H9 (cell line): ENCODE measurements around the gene GRIP2. TPM values are rescaled to one million over a fixed set of nuclear protein-coding genes. Genes with fewer than 3 reads are reported as not detected.
"Not testable (repeated sequence)": the region's sequence is repeated elsewhere in the genome, so short reads cannot be mapped to it uniquely, and the experiment has no call there.

Experiments used
- DNase-seq: peaks from one replicate; pipeline ENCODE4 v3.0.0-alpha.2; 2017
- H2AFZ ChIP-seq: one replicate; pipeline ENCODE4 v1.6.1; 2013; ENCODE audit warnings: mild to moderate bottlenecking, low read length, control low read depth, moderate library complexity
- H2AK5ac ChIP-seq: 2 replicates; pipeline ENCODE4 v1.6.1; 2013; ENCODE audit warnings: low read length, control low read depth, mixed read lengths; ENCODE audit not compliant: insufficient read length
- H2BK120ac ChIP-seq: one replicate; pipeline ENCODE4 v1.6.1; 2013; ENCODE audit warnings: low read depth, mild to moderate bottlenecking, low read length, control low read depth, inconsistent platforms; ENCODE audit not compliant: poor library complexity, severe bottlenecking
- H2BK12ac ChIP-seq: 2 replicates; pipeline ENCODE4 v1.6.1; 2013; ENCODE audit warnings: low read length, control low read depth, mixed read lengths, low read depth; ENCODE audit not compliant: insufficient read length
- H2BK15ac ChIP-seq: 2 replicates; pipeline ENCODE4 v1.6.1; 2013; ENCODE audit warnings: low read depth, low read length, control low read depth
- H2BK20ac ChIP-seq: one replicate; pipeline ENCODE4 v1.6.1; 2013; ENCODE audit warnings: low read depth, mild to moderate bottlenecking, low read length, control low read depth, inconsistent platforms; ENCODE audit not compliant: poor library complexity, severe bottlenecking
- H2BK5ac ChIP-seq: 2 replicates; pipeline ENCODE4 v1.6.1; 2013; ENCODE audit warnings: low read length, control low read depth, mixed read lengths; ENCODE audit not compliant: insufficient read length
- H3K14ac ChIP-seq: 2 replicates; pipeline ENCODE4 v1.6.1; 2013; ENCODE audit warnings: low read length, control low read depth; ENCODE audit not compliant: insufficient read depth
- H3K18ac ChIP-seq: 2 replicates; pipeline ENCODE4 v1.6.1; 2013; ENCODE audit warnings: low read depth, mild to moderate bottlenecking, mixed read lengths, low read length, control low read depth; ENCODE audit not compliant: insufficient read length
- H3K23ac ChIP-seq: 2 replicates; pipeline ENCODE4 v1.6.1; 2013; ENCODE audit warnings: low read length, control low read depth, mixed read lengths, low read depth; ENCODE audit not compliant: insufficient read length
- H3K23me2 ChIP-seq: 2 replicates; pipeline ENCODE4 v1.6.1; 2013; ENCODE audit warnings: low read depth, mild to moderate bottlenecking, mixed read lengths, low read length, control low read depth; ENCODE audit not compliant: insufficient read length, poor library complexity, severe bottlenecking
- H3K27ac ChIP-seq: 2 replicates; pipeline ENCODE4 v1.5.1; 2013; ENCODE audit warnings: low read length, control low read depth, mixed read lengths, low read depth; ENCODE audit not compliant: insufficient read length
- H3K27me3 ChIP-seq: 2 replicates; pipeline ENCODE4 v1.6.1; 2013; ENCODE audit warnings: low read length, control low read depth, inconsistent platforms; ENCODE audit not compliant: insufficient read depth
- H3K4ac ChIP-seq: 2 replicates; pipeline ENCODE4 v1.6.1; 2013; ENCODE audit warnings: low read depth, mild to moderate bottlenecking, control low read depth, inconsistent platforms, low read length, moderate library complexity
- H3K4me1 ChIP-seq: 2 replicates; pipeline ENCODE4 v1.6.1; 2013; ENCODE audit warnings: low read length, control low read depth, inconsistent platforms; ENCODE audit not compliant: insufficient read depth
- H3K4me2 ChIP-seq: 2 replicates; pipeline ENCODE4 v1.6.1; 2013; ENCODE audit warnings: low read length, control low read depth, mixed read lengths; ENCODE audit not compliant: insufficient read length, insufficient read depth
- H3K56ac ChIP-seq: 2 replicates; pipeline ENCODE4 v1.6.1; 2013; ENCODE audit warnings: low read depth, mild to moderate bottlenecking, mixed read lengths, low read length, control low read depth; ENCODE audit not compliant: insufficient read length
- H3K79me1 ChIP-seq: 2 replicates; pipeline ENCODE4 v1.6.1; 2013; ENCODE audit warnings: low read depth, mild to moderate bottlenecking, moderate library complexity, low read length, control low read depth, inconsistent platforms; ENCODE audit not compliant: insufficient read depth, poor library complexity, severe bottlenecking
- H3K79me2 ChIP-seq: 2 replicates; pipeline ENCODE4 v1.6.1; 2013; ENCODE audit warnings: low read length, control low read depth, inconsistent platforms; ENCODE audit not compliant: insufficient read depth
- H3K9ac ChIP-seq: 2 replicates; pipeline ENCODE4 v1.6.1; 2013; ENCODE audit warnings: low read length, control low read depth, mixed read lengths; ENCODE audit not compliant: insufficient read length; ENCODE audit errors: extremely low read depth
- H3K9me3 ChIP-seq: one replicate; pipeline ENCODE4 v1.6.1; 2013; ENCODE audit warnings: low read depth, low read length, inconsistent platforms; ENCODE audit not compliant: control insufficient read depth
- H3T11ph ChIP-seq: one replicate; pipeline ENCODE4 v1.6.1; 2013; ENCODE audit warnings: mild to moderate bottlenecking, low read length, control low read depth, inconsistent platforms
- H4K20me1 ChIP-seq: one replicate; pipeline ENCODE4 v1.6.1; 2013; ENCODE audit not compliant: control insufficient read depth, insufficient read length, insufficient read depth
- H4K5ac ChIP-seq: 2 replicates; pipeline ENCODE4 v1.6.1; 2013; ENCODE audit warnings: low read depth, mild to moderate bottlenecking, mixed read lengths, low read length, control low read depth; ENCODE audit not compliant: insufficient read length
- H4K8ac ChIP-seq: replicated peaks from 2 replicates; pipeline ENCODE4 v1.6.1; 2013; ENCODE audit warnings: low read length, control low read depth, mixed read lengths, low read depth; ENCODE audit not compliant: insufficient read length
- H4K91ac ChIP-seq: 2 replicates; pipeline ENCODE4 v1.6.1; 2013; ENCODE audit warnings: low read depth, mild to moderate bottlenecking, moderate library complexity, mixed read lengths, low read length, control low read depth; ENCODE audit not compliant: insufficient read length
- H3K27ac Mint-ChIP-seq, 3 experiments: 2 replicates in 2 of 3; 3 replicates in 1 of 3; pipeline ENCODE4 v1.8.0; 2020 to 2021; ENCODE audit warnings: mixed read lengths in 3 of 3, mild to moderate bottlenecking in 1 of 3, moderate library complexity in 1 of 3
- H3K27me3 Mint-ChIP-seq: 2 replicates; pipeline ENCODE4 v1.8.0; 2021; ENCODE audit warnings: low read depth, mild to moderate bottlenecking, moderate library complexity, mixed read lengths
- H3K36me3 Mint-ChIP-seq, 3 experiments: 2 replicates in 2 of 3; 3 replicates in 1 of 3; pipeline ENCODE4 v1.8.0; 2020 to 2021; ENCODE audit warnings: low read depth in 3 of 3, mixed read lengths in 3 of 3; ENCODE audit not compliant: insufficient read depth in 1 of 3
- H3K4me1 Mint-ChIP-seq, 2 experiments: 2 replicates each; pipeline ENCODE4 v1.8.0; 2020; ENCODE audit warnings: mixed read lengths in 2 of 2
- H3K4me3 Mint-ChIP-seq, 2 experiments: 2 replicates in 1 of 2; 3 replicates in 1 of 2; pipeline ENCODE4 v1.8.0; 2020 to 2021; ENCODE audit warnings: mild to moderate bottlenecking in 2 of 2, mixed read lengths in 2 of 2, moderate library complexity in 1 of 2
- H3K9me3 Mint-ChIP-seq, 2 experiments: 2 replicates in 1 of 2; 3 replicates in 1 of 2; pipeline ENCODE4 v1.8.0; 2020; ENCODE audit warnings: mild to moderate bottlenecking in 2 of 2, mixed read lengths in 2 of 2, moderate library complexity in 1 of 2
- WGBS: extraction: QIAGEN DNeasy Blood & Tissue Kit; methylation state at CpG from one replicate; pipeline ENCODE4 v1.1.7; 2013; ENCODE audit warnings: missing lambda C conversion rate, low lambda C conversion rate, mixed read lengths; ENCODE audit not compliant: insufficient read length; ENCODE audit errors: extremely low coverage; 5-methylcytosine and 5-hydroxymethylcytosine counted together
- total RNA-seq: library from RNA; stranded (reverse); gene quantifications from 2 replicates; pipeline ENCODE4 v1.2.1, GENCODE V29; 2021
- TF ChIP-seq, protein P1 (sequence below): fragments of 200-600 bp; sonication (generic); conservative IDR thresholded peaks from 3 replicates; pipeline ENCODE4 v1.8.0; 2021; ENCODE audit warnings: antibody characterized with exemption, mild to moderate bottlenecking

GRIP2 gene
- total RNA-seq, 1 experiment from 2014 or later: 3.1 TPM

DNA sequence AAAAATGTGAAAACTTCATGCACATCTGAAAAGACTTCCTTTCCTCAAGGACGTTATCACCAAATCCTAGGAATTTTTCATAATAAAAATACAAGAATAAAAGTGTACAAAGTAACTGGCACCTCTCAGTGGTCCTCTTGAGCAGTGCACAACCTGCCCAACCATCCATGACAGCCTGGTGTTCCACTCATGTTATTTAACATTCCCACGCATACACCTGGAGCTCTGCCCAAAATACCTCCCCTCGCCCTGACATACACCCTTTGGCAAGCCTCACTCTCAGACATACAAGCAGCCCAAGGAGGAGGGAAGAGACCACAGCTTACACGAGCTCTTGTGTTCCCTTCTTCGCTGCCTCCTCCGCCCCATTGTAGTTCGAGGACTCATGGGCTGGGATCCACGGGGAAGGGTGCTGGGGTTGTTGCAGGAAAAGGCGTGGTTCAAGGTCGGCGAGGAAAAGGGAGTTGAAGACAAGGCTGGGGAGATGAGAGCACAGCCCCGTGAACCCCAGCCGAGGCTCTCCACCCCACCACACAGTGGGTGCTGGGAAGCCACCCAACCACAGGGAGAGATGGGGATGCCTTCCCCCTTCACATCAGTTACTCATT, 23.3 kb downstream of the GRIP2 start:
- Histone ChIP-seq H4K91ac (no peak overlapping the region), H2BK12ac (no peak overlapping the region), H2BK15ac (no peak overlapping the region), H3T11ph (no peak overlapping the region), H3K79me2 (no peaks in the 10 kb centered on the region), H2AFZ (no peak overlapping the region), H3K4me1 (no peaks in the 10 kb centered on the region), H3K27me3 (no peaks in the 10 kb centered on the region), H3K9ac (no peak overlapping the region), H3K27ac (no peak overlapping the region), H2BK5ac (no peak overlapping the region), H4K20me1 (no peaks in the 10 kb centered on the region), H3K23me2 (no peaks in the 10 kb centered on the region), H3K4me2 (no peak overlapping the region), H3K14ac (no peak overlapping the region), H2AK5ac (no peak overlapping the region), H3K9me3 (no peaks in the 10 kb centered on the region), H2BK120ac (no peak overlapping the region), H3K18ac (no peak overlapping the region), H3K4ac (no peak overlapping the region), H2BK20ac (no peak overlapping the region), H3K79me1 (no peaks in the 10 kb centered on the region), H4K8ac (no peak overlapping the region), H3K23ac (no peak overlapping the region), H3K56ac (no peak overlapping the region), H4K5ac (no peak overlapping the region)
- peak; percentile 14 for DNase-seq
- peaks cover 5 to 12% of the 10 kb centered on the region in 2 experiments; a peak in 3 of 4 replicates for H3K4me1 Mint-ChIP-seq
- no CpG with 5 or more reads among the region's 13 CpGs for WGBS
- TF ChIP-seq, protein P1, sequence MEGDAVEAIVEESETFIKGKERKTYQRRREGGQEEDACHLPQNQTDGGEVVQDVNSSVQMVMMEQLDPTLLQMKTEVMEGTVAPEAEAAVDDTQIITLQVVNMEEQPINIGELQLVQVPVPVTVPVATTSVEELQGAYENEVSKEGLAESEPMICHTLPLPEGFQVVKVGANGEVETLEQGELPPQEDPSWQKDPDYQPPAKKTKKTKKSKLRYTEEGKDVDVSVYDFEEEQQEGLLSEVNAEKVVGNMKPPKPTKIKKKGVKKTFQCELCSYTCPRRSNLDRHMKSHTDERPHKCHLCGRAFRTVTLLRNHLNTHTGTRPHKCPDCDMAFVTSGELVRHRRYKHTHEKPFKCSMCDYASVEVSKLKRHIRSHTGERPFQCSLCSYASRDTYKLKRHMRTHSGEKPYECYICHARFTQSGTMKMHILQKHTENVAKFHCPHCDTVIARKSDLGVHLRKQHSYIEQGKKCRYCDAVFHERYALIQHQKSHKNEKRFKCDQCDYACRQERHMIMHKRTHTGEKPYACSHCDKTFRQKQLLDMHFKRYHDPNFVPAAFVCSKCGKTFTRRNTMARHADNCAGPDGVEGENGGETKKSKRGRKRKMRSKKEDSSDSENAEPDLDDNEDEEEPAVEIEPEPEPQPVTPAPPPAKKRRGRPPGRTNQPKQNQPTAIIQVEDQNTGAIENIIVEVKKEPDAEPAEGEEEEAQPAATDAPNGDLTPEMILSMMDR: no peak
- H3K4me3 Mint-ChIP-seq: no peak overlapping the region
- no peaks in the 10 kb centered on the region for H3K9me3 Mint-ChIP-seq
- peak overlapping the region in 2 of 3 experiments; percentile 21 to 22; a peak in 3 of 7 replicates for H3K27ac Mint-ChIP-seq
- no peaks in the 10 kb centered on the region; a peak in 1 of 7 replicates for H3K36me3 Mint-ChIP-seq
- no peaks in the 10 kb centered on the region for H3K27me3 Mint-ChIP-seq

DNA sequence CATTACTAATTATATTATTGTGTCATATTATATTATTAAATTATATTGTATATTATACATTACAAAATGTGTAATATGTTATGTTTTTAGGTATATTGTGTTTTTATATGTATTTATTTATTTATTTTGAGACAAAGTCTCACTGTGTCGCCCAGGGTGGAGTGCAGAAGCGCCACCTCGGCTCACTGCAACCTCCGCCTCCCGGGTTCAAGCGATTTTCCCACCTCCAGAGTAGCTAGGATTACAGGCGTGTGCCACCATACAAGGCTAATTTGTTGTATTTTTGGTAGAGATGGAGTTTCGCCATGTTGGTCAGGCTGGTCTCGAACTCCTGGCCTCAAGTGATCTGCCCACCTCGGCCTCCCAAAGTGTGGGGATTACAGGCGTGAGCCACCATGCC, 24.6 kb downstream of the GRIP2 start:
- H2AK5ac ChIP-seq, H3K27ac Mint-ChIP-seq, DNase-seq, H2BK15ac ChIP-seq, H3K4me1 ChIP-seq, H2AFZ ChIP-seq, H3K36me3 Mint-ChIP-seq, H3K27me3 ChIP-seq, H3K27ac ChIP-seq, H3K56ac ChIP-seq, H3K4me2 ChIP-seq, H3K14ac ChIP-seq, H3K79me1 ChIP-seq, H2BK12ac ChIP-seq, H3K23ac ChIP-seq, H3K4me3 Mint-ChIP-seq, H2BK20ac ChIP-seq, H4K8ac ChIP-seq, H3K9me3 Mint-ChIP-seq, H4K91ac ChIP-seq, H3T11ph ChIP-seq, H2BK5ac ChIP-seq, H4K20me1 ChIP-seq, H3K18ac ChIP-seq, H3K9ac ChIP-seq, H3K9me3 ChIP-seq, H3K4ac ChIP-seq, H3K23me2 ChIP-seq, H3K79me2 ChIP-seq, H4K5ac ChIP-seq, H2BK120ac ChIP-seq, H3K27me3 Mint-ChIP-seq: not testable (repeated sequence)
- no CpG with 5 or more reads among the region's 11 CpGs for WGBS
- H3K4me1 Mint-ChIP-seq: peaks cover 8 to 15% of the 10 kb centered on the region in 2 experiments; a peak in 3 of 4 replicates
